Stimulated activated CD8-positive, alpha-beta memory T cell treated with anti-CD3 and anti-CD28 coated beads, Interleukin-4, amount 100 ng/mL, for 24 hours (primary cell): ENCODE results near the gene STX4.

Experiments
- DNase-seq: peaks from one replicate; pipeline ENCODE4 v3.0.0-alpha.2; 2020; ENCODE audit warnings: low read depth

STX4 gene, protein sequence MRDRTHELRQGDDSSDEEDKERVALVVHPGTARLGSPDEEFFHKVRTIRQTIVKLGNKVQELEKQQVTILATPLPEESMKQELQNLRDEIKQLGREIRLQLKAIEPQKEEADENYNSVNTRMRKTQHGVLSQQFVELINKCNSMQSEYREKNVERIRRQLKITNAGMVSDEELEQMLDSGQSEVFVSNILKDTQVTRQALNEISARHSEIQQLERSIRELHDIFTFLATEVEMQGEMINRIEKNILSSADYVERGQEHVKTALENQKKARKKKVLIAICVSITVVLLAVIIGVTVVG

DNA sequence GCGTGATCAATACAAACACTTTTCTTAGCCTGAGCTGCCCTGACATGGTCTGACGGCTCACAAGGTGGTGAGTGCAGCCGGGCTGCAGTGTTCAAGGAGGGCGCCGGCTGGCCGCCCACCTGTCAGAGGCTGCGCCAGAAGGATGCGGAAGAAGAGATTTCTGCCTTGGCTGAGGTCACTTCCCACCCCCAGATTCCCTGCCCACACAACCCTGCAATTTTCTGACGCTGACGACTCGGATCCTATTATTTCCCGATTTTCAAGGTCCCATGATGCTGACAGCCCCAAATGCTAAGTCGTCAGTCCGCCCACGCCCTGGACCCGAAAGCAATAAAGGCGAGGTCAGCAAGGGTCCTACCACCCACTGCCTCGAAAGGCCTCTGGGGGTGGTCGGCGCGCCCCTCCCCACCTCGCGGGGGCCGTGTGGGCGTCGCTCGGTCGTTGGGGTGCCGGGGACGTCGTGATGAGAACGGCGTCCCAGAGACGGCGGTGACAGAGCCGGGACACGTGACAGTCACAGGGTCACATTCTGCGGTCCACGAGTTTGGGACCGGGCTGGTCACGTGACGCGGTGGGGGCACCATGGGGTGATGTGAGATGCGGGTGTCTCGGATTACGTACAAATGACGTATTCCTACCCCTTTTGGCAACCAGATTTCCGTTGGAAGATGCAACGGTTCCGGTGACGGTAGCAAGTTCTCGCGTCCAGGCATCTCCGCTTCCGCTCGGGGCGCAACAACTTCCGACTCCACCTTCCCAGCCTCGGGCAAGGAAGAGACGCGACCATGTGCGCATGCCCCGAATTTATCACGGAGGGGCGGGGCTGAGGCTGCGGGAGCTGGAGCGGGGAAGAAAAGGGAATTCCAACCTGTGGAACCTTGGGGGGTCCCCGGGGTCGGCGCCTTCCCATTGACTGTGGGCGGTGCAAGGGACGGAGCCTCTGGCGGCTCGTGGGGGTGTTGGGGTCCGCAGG is at the start of gene STX4:
TSS of gene STX4 (plus strand) at position 823 of the 973 bp plus-strand sequence. CDS start 248 bp downstream, outside the sequence.
- peak; percentile 96 for DNase-seq

DNA sequence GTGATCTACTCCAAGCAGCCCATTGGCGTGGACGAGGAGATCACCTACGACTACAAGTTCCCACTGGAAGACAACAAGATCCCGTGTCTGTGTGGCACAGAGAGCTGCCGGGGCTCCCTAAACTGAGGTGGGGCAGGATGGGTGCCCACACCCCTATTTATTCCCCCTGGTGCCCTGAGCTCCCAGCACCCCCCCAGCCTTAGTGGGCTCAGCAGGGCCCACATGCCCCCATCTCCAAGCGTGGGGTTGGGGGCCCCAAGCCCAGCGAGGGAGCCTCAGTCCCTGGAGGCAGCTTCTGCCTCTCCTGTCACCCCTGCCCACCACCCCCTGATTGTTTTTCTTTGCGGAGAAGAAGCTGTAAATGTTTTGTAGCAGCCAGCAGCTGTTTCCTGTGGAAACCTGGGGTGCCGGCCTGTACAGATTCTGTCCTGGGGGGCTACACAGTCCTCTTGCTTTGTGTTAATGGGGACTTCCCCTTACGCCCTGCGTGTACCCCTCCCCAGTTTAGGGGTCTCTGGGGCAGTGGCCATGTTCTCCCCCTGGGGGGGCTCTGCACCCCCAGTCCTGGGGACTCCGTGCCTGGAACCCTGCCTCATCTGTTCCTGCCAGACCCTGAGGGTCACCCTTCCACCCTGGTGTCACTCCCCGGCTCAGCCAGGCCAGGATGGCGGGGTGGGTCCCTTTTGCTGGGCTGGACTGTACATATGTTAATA is 49.3 kb upstream of the STX4 start:
- no peak for DNase-seq

DNA sequence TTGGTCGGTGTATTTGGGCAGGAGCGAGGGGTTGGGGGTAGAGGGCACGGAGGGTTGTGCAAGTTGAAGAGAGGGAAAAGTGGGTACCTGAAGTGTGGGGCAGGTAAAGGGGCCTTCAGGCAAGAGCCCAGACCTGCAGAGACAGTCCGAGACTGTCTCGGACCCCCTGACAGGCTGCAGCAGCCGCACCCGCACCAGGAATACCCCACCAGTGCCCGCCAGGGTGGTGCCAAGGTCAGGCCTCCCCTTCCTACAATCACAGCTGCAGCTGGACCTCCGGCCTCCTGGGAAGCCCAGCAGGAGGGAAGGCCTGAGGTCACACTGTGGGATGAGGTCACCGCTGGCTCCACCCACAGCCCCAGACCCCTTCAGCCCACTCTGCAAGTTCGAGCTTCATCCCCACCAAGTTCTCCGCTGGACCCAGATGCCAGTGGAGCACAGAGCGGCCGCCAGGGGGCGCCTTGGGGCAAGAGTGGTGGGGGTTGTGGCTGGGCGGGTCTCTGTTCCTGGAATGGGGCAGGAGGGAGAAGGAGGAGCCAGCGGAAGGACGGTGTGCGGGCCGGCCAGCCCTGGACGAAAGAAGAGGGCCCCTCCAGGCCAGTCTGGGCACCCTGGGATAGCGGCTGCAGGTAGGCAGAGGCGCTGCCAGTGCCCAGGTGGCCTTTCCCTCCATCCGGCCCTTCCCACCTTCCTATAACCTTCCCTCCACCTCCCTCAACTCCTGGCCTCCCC is 48.5 kb upstream of the STX4 start, which contains the start of gene HSD3B7:
TSS of gene HSD3B7 (plus strand) at position 539 of the 732 bp plus-strand sequence. CDS start 452 bp downstream, outside the sequence.
- DNase-seq, result peak; percentile 71

DNA sequence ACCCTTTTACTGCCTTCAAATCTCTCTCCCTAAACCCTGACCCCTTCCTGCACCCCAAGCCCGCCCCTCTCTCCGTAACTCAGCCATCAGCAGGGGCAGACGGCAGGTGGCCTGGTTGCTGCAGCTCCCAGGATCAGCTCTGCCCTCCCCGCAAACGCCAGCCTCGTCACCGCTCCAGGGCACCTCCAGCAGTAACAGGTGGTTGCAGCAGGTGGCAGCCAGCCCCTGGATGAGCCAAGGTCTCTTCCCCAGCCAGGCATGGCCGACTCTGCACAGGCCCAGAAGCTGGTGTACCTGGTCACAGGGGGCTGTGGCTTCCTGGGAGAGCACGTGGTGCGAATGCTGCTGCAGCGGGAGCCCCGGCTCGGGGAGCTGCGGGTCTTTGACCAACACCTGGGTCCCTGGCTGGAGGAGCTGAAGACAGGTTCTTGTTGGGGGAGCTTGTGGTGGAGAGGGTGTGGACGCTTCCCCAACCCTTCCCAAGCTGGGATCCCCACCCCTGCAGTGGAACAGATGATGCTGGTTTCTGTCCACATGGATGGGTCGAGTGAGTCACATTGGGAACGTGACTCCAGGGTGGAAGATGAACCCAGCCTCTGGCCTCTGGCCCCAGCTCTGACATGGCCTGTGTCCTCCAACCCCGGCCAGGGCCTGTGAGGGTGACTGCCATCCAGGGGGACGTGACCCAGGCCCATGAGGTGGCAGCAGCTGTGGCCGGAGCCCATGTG is 47.8 kb upstream of the STX4 start:
- DNase-seq, result no peak

DNA sequence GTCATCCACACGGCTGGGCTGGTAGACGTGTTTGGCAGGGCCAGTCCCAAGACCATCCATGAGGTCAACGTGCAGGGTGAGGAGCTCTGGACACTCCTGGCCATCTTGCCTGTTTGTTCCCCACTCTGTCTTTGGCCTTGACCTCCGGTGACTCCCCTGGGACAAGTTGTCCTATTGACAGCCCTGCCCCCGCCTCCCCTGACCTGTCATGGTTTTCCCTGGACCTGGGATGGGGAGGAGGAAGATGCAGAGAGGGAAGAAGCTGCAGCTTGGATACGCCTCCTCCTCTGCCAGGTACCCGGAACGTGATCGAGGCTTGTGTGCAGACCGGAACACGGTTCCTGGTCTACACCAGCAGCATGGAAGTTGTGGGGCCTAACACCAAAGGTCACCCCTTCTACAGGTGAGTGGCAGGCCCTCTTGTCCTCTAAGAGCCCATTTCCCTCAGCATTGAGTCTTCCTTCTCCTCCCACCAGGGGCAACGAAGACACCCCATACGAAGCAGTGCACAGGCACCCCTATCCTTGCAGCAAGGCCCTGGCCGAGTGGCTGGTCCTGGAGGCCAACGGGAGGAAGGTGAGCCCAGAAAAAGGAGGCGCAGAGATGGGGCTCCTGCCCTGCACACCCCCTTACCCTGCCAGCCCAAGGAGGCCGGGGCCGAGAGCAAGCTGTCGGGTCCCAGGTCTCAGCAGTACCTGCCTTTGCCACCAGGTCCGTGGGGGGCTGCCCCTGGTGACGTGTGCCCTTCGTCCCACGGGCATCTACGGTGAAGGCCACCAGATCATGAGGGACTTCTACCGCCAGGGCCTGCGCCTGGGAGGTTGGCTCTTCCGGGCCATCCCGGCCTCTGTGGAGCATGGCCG is 47.0 kb upstream of the STX4 start:
- DNase-seq, result no peak

DNA sequence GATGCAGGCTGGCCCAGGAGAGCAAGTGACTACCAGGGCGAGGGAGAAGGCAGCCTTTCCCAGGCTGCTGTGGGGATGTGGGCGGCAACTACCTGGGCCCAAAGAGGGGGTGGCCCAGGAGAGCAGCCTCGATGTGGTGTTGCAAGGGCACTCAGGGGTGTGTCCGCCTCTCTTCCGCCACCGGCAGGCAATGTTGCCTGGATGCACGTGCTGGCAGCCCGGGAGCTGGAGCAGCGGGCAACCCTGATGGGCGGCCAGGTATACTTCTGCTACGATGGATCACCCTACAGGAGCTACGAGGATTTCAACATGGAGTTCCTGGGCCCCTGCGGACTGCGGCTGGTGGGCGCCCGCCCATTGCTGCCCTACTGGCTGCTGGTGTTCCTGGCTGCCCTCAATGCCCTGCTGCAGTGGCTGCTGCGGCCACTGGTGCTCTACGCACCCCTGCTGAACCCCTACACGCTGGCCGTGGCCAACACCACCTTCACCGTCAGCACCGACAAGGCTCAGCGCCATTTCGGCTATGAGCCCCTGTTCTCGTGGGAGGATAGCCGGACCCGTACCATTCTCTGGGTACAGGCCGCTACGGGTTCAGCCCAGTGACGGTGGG is 45.7 kb upstream of the STX4 start:
- no peak for DNase-seq

DNA sequence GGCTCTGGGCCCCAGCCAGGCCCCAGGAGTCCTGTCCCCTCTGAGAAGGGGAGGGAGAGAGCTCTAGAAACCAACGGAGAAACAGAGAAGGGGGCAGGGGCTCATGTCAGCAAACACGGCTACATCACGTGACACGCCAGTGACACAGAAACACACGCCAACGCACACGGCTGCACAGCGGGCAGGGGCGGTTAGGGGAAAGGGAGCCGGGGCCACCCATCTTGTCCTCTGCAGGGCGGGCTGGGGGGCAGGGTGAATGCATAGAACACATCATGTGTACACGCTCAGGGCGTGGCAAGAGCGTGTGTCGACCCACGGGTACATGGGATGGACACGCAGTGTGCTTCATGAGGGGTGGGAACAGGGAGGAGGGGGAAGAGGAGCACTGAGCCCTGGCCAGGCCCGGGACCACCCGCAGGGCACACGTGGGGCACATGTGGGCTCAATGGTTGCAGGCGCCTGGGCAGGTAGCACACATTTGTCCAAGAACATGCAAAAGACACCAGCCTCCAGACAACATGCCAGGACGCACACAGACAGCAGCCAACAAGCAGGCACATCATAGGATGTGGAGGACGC is 43.8 kb upstream of the STX4 start:
- no peak for DNase-seq

DNA sequence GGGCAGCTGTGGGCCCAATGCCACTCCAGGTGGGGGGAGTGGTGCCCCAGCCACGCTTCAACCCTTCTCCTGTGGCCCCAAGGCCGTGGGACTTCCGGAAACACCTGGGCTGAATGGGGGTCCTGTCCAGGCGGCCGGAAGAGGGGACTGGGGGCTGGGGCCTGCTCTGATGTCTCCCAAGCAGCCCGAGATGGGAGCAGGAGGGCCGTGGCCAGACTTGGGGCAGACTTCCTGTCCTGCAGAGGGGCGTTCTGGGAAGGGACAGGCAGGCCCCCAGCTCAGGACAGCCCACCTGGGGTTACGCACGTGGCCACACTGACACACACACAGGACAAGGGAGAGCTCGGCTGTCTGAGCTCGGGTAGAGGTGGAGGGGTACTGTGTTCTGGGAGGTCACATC is 43.3 kb upstream of the STX4 start:
- no peak for DNase-seq

DNA sequence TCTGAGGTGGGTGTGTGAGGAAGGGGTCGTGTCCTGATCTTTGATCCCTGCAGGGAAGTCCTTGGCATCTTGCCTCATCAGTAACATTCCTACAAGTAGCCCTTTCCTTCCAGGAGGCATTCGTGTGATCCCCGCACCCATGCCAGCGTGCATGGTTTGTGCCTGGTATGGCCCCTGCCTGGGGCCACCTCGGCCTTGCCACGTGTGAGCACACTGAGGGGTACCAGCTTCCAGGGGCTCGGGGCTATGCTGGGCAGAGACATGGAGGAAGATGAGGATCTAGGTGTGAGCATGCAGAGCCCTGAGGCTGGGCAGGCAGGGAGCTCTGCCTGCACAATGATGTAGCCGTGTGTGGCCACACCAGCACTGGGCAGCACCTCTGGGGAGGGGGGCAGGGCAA is 42.3 kb upstream of the STX4 start:
- DNase-seq, result no peak

DNA sequence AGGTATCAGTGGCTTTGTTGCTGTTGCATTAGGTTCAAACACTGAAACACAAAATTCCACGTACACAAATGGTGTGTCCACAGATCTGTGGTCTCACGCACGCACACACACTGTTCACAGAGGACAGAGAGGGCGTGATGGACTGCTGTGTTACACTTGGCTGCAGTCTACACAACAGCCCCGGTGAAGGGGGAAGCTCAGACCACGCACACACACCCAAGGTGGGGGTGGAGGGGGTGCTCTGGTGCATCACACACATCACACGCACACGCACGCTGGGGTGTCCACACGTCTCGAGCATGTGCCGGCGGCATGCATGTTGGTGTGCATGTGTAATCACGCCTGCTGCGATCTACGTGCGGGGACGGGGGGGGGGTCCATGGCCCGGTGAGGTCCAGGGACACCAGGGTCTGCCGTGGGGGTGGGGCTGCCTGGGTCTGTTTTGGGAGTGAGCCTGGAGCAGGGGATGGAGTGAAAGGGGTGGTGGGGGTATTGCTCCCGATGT is 41.0 kb upstream of the STX4 start:
- DNase-seq, result no peak

DNA sequence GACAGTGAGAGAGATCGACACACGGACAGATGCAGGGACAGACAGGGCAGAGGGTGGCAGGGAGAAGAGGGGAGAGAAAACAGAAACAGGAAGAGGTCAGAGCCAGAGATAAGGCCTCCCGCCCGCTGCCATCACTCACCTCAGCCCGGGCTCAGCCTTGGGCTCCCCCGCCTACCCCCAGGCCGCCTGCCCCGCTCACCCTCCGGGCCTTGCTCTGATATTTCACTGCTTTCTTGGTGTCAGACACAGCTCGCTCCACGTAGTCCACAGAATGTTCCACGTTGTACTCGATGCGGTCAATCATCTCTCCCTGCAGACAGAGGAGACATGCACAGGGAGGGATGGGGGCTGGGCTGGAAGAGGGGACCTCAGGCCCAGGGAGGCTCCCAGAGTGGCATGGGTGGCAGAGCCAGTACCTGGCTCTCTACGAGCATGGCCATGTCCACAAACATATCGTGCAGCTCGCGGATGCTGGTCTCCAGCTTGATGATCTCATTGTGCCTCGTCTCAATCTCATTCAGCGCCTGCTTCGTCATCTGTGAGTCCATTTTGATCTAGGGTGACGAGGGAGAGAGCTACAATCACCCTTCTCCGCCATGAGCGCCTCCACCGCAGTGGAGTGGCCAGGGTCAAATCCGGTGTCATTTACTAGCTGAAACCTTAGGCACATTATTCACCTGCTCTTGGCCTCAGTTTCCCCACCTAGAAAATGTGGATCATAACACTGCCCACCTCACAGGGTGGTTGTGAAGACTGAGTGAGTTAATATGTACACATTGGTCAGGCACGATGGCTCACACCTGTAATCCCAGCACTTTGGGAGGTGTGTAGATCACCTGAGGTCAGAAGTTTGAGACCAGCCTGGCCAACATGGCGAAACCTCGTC is 40.2 kb upstream of the STX4 start:
- no peak for DNase-seq

DNA sequence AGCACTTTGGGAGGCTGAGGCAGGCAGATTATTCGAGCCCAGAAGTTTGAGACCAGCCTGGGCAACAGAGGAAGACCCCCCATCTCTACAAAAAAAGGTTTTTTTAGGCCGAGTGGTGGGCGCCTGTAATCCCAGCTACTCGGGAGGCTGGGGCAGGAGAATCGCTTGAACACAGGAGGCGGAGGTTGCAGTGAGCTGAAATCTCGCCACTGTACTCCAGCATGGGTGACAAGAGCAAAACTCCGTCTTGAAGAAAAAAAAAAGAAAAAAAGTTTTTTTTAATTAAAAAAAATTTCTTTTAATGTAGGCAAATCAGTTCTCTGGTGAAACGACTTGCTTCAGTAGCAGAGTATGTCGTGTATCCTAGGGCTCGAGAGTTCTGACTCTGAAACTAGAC is 37.4 kb upstream of the STX4 start:
- DNase-seq, result no peak

DNA sequence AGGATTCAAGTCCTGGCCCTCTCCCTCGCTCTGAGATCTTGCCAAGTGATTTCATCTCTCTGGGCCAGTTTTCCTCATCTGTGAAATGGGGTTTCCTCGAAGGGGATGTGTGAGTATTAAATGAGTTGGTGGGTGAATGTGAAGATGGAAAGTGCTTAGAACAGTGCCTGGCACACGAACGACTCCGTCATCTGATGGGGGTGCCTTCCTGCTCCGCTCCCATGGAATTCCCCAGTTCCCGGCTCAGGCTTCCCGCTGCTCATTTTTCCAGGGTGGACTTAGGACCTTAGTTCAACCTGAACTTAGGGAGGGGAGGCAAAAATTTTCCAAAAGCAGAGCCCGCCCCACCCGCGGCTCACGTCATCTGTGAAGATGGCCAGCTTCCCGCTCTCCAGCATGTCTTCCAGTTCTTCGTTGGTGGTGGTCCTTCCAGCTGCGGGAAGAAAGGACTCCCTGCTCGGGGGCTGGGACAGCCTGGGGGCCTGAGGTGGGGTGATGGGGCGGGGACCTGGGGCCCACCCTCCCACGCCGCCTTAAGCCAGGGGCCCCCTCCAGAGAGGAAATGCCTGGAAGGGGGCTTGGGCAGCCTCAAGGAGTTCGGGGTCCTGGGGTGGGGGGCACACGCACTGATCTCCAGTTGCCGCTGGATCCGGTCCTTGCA is 36.9 kb upstream of the STX4 start:
- no peak for DNase-seq

DNA sequence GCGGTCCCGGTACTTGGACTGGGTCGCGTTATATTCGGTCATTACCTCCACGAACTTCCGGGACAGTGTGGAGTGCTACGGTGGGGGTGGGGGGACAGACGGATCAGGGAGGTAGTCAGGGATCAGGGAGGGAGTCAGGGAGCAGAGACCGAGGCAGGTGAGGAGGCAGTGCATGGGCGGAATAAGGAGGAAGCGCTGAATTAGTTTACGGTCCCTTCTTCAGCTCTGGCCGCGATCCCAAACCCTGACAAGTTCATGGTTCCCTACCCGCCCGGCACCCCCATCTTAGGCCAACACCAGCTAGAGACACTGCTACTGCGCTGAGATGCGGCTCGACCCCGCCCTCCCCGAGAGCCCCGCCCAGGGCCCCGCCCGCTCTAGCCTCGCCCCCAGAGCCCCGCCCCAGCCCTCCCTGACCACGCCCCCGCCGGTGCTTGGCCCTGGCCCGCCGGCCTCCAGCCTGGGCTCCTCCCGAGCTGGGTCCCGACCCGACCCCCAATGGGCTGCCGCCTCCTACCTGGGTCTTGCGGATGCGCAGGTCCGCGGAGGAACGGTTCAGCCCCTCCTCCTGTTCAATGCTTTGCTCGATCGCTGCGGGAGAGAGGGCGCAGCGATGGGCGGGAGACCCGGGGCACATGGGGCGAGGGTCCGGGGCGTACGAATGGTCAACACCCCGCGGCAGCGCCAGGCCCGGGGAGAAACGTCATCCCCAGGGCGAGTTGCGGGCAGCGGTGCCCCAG is 36.2 kb upstream of the STX4 start:
- DNase-seq, result peak; percentile 74

DNA sequence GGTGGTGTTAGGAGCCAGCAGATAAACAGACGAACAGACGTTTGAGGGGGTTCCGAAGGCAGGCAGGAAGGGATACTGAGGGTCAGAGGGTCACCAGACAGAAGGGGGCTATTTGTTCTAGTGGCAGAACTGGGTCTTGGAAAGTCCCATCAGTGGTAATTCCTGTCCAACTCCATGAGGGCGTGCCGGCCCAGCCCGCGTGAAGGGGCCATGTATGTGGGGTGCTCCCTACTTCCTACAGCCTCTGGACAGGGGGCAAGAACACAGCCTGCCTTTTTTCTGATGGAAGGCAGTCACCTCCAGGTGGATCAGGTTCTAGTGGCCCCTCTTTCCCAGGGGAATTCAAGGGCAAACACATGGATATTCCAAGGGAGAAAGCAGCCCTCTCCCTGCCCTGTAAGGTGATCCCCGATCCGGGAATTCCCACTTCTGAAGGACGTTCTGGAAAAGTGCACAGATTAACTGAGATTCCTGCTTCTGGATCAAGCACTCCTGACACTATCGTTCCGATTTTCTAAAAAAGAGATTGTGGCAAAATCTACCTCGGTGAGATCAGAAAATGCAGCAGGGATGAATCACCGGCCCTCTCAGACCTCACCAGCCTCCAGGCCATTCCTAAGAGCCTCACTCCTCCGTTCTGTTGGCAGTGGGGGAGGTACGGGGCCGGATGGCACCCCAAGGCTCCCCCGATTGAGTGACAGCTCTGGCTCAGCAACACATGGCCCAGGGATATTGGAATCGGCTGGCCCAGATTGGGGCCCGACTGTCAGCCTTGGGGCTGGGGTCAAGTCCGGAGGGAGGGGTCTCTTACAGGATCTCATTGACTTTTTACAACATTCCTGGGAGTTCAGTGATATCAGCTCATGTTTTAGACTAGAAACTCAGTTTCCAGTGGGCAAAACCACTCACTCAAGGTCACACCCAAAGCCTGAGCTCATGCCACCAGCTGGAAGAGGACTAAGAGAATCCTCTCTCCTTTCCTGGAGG is 35.3 kb upstream of the STX4 start:
- DNase-seq, result no peak
